ENCODE data around the gene KPTN.

The KPTN gene

GRCh38 chr19:47469363-47469700 lies 14.7 kb downstream of the KPTN start:
- DNase-seq (ENCODE audit: low spot score), result no peak

- no peak for DNase-seq (ENCODE audit: low spot score)
Observed at GRCh38 chr19:47467914-47468313, 16.1 kb downstream of the KPTN start.

GRCh38 chr19:47465957-47466356 lies 18.1 kb downstream of the KPTN start:
- no peak for DNase-seq (ENCODE audit: low spot score)

- no peak for DNase-seq (ENCODE audit: low spot score)
Observed at GRCh38 chr19:47464675-47465419, 19.2 kb downstream of the KPTN start.

- no peak for DNase-seq (ENCODE audit: low spot score)
Observed at GRCh38 chr19:47461876-47462275, 22.1 kb downstream of the KPTN start.

- DNase-seq (ENCODE audit: low spot score), result no peak
Observed at GRCh38 chr19:47459477-47459876, 24.5 kb downstream of the KPTN start.

GRCh38 chr19:47458672-47459071 lies 25.3 kb downstream of the KPTN start:
- no peak for DNase-seq (ENCODE audit: low spot score)

- DNase-seq (ENCODE audit: low spot score), result no peak
Observed at GRCh38 chr19:47456721-47457474, 27.1 kb downstream of the KPTN start.

- no peak for DNase-seq (ENCODE audit: low spot score)
Observed at GRCh38 chr19:47450478-47450877, 33.5 kb downstream of the KPTN start.

- no peak for DNase-seq (ENCODE audit: low spot score)
Observed at GRCh38 chr19:47448360-47448727, 35.7 kb downstream of the KPTN start.

GRCh38 chr19:47447470-47448359 lies 36.3 kb downstream of the KPTN start:
- peak; percentile 66 for DNase-seq (ENCODE audit: low spot score)

- DNase-seq (ENCODE audit: low spot score), result no peak
Observed at GRCh38 chr19:47446534-47447469, 37.2 kb downstream of the KPTN start.

GRCh38 chr19:47445937-47446402 lies 38.0 kb downstream of the KPTN start:
- no peak for DNase-seq (ENCODE audit: low spot score)

GRCh38 chr19:47445527-47445926 lies 38.5 kb downstream of the KPTN start:
- DNase-seq (ENCODE audit: low spot score), result no peak

- DNase-seq (ENCODE audit: low spot score), result no peak
Observed at GRCh38 chr19:47444388-47444821, 39.6 kb downstream of the KPTN start.

GRCh38 chr19:47443331-47443730 lies 40.7 kb downstream of the KPTN start:
- DNase-seq (ENCODE audit: low spot score), result no peak

GRCh38 chr19:47438793-47439220 lies 45.2 kb downstream of the KPTN start:
- no peak for DNase-seq (ENCODE audit: low spot score)

- no peak for DNase-seq (ENCODE audit: low spot score)
Observed at GRCh38 chr19:47437500-47437899, 46.5 kb downstream of the KPTN start.

GRCh38 chr19:47436712-47437401 lies 47.2 kb downstream of the KPTN start:
- no peak for DNase-seq (ENCODE audit: low spot score)

GRCh38 chr19:47435883-47436417 lies 48.1 kb downstream of the KPTN start:
- DNase-seq (ENCODE audit: low spot score), result no peak

Measured in kidney capillary endothelial cell (primary cell).